HEK293 (cell line): ENCODE data around the gene SEMA3F.

Source experiments
- KLF16 ChIP-seq: fragments of 450-650 bp; formaldehyde crosslinking; IDR thresholded peaks from 2 replicates; pipeline ENCODE4 v1.5.1; 2017; ENCODE audit warnings: missing biosample characterization, missing genetic modification characterization
- ZNF19 ChIP-seq: fragments of 450-650 bp; formaldehyde crosslinking; IDR thresholded peaks from 2 replicates; pipeline ENCODE4; 2016; ENCODE audit warnings: missing biosample characterization, missing genetic modification characterization, low read depth
- TF ChIP-seq, protein P1 (sequence below): fragments of 450-650 bp; formaldehyde crosslinking; IDR thresholded peaks from 2 replicates; pipeline ENCODE4 v1.5.1; 2016; ENCODE audit warnings: missing biosample characterization, missing genetic modification characterization
- TF ChIP-seq, protein P2 (sequence below): fragments of 450-650 bp; formaldehyde crosslinking; IDR thresholded peaks from 2 replicates; pipeline ENCODE4 v1.5.1; 2016; ENCODE audit warnings: missing biosample characterization, missing genetic modification characterization
- TF ChIP-seq, protein P3 (sequence below): fragments of 450-650 bp; formaldehyde crosslinking; conservative IDR thresholded peaks from 2 replicates; pipeline ENCODE4 v1.5.1; 2016; ENCODE audit warnings: low read depth, missing biosample characterization, missing genetic modification characterization

DNA sequence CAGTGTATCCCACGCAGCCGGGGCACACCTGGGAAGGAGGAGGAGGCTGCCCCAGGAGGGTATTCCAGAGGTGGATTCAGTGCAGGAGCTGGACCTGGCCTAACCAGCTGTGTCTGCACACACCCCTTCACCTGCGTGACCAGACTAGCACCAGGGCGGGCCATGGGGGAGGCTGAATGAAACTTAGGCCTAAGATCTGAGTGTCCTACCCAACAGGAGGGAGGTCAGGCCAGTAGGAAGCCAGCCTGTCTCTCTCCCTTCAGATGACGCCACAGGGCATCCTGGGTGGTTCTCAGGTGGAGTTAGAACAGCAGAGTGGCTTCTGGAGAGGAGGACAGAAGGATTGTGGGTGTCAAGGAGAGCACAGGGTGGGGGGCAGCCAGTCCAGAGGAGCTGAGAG lies 3.4 kb upstream of the SEMA3F start:
- TF ChIP-seq, protein P1, sequence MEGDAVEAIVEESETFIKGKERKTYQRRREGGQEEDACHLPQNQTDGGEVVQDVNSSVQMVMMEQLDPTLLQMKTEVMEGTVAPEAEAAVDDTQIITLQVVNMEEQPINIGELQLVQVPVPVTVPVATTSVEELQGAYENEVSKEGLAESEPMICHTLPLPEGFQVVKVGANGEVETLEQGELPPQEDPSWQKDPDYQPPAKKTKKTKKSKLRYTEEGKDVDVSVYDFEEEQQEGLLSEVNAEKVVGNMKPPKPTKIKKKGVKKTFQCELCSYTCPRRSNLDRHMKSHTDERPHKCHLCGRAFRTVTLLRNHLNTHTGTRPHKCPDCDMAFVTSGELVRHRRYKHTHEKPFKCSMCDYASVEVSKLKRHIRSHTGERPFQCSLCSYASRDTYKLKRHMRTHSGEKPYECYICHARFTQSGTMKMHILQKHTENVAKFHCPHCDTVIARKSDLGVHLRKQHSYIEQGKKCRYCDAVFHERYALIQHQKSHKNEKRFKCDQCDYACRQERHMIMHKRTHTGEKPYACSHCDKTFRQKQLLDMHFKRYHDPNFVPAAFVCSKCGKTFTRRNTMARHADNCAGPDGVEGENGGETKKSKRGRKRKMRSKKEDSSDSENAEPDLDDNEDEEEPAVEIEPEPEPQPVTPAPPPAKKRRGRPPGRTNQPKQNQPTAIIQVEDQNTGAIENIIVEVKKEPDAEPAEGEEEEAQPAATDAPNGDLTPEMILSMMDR, result no peak
- TF ChIP-seq, protein P2, sequence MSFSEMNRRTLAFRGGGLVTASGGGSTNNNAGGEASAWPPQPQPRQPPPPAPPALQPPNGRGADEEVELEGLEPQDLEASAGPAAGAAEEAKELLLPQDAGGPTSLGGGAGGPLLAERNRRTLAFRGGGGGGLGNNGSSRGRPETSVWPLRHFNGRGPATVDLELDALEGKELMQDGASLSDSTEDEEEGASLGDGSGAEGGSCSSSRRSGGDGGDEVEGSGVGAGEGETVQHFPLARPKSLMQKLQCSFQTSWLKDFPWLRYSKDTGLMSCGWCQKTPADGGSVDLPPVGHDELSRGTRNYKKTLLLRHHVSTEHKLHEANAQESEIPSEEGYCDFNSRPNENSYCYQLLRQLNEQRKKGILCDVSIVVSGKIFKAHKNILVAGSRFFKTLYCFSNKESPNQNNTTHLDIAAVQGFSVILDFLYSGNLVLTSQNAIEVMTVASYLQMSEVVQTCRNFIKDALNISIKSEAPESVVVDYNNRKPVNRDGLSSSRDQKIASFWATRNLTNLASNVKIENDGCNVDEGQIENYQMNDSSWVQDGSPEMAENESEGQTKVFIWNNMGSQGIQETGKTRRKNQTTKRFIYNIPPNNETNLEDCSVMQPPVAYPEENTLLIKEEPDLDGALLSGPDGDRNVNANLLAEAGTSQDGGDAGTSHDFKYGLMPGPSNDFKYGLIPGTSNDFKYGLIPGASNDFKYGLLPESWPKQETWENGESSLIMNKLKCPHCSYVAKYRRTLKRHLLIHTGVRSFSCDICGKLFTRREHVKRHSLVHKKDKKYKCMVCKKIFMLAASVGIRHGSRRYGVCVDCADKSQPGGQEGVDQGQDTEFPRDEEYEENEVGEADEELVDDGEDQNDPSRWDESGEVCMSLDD (tag by site-specific recombination), result no peak
- TF ChIP-seq, protein P3, sequence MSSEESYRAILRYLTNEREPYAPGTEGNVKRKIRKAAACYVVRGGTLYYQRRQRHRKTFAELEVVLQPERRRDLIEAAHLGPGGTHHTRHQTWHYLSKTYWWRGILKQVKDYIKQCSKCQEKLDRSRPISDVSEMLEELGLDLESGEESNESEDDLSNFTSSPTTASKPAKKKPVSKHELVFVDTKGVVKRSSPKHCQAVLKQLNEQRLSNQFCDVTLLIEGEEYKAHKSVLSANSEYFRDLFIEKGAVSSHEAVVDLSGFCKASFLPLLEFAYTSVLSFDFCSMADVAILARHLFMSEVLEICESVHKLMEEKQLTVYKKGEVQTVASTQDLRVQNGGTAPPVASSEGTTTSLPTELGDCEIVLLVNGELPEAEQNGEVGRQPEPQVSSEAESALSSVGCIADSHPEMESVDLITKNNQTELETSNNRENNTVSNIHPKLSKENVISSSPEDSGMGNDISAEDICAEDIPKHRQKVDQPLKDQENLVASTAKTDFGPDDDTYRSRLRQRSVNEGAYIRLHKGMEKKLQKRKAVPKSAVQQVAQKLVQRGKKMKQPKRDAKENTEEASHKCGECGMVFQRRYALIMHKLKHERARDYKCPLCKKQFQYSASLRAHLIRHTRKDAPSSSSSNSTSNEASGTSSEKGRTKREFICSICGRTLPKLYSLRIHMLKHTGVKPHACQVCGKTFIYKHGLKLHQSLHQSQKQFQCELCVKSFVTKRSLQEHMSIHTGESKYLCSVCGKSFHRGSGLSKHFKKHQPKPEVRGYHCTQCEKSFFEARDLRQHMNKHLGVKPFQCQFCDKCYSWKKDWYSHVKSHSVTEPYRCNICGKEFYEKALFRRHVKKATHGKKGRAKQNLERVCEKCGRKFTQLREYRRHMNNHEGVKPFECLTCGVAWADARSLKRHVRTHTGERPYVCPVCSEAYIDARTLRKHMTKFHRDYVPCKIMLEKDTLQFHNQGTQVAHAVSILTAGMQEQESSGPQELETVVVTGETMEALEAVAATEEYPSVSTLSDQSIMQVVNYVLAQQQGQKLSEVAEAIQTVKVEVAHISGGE, result no peak
- TF ChIP-seq KLF16 (tag by site-specific recombination) (no peak), ZNF19 (tag by site-specific recombination) (no peak)
